Measurements from ENCODE around the gene IPP.
"Not testable (repeated sequence)": the region's sequence is repeated elsewhere in the genome, so short reads cannot be mapped to it uniquely, and the experiment has no call there.

The IPP gene

DNA sequence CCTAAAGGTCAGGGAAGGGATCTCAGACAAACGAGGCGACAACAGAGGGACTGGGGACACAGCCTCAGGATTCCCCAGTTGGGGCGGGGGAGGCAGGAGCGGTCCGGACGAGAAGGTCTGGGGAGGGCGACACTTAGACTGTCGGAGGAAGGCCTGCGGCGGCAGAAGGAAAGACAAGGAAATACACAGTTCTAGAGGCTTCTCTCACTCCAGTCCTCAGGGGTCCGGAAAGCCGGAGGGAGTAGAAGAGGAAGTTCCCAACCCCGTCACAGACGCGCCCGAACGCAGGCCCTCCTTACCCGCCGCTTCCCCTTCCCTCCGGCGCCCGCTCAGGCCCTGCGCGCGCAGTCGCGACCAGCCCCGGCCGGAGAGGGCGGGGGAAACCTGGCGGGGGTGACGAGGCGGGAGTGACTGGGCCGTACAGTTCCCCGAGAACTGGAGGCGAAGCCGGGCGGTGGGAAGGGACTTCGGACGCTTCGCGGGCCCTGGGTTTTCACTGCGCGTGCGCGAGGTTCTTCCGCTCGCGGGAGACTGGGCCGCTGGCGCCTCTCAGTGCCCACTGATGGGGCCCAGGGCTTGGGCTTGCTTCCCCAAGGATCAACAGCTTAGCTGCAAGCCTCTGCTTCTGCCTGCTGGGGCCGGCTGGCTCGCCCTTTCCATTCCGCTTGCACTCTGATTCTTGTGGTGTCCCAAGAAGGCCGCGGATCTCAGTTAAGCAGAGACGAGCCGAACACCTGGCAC is at the start of gene IPP:
Gene IPP (minus strand): TSS at position 356 of the 741 bp plus-strand sequence. CDS start 4,242 bp downstream, outside the sequence.
- DNase-seq (ENCODE audit: low read depth in 1 of 2, low spot score in 1 of 2), result peak; percentile 82 to 87

DNA sequence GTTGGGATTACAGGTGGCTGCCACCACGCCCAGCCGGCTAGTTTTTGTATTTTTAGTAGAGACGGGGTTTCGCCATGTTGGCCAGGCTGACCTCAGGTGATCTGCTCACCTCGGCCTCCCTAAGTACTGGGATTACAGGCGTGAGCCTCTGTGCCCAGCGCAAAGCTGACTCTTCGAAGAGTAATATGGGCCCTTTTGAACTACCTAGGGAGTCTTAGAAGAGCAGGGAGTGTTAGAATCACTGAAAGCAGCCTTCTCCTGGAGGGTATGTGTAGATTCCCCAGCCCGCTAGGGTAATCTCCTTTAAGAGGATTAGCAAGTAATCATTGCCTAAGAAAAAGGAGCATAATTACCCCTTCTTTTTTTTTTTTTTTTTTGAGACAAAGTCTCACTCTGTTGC is 46.5 kb upstream of the IPP start:
- DNase-seq (ENCODE audit: low read depth in 1 of 2, low spot score in 1 of 2), result no peak

DNA sequence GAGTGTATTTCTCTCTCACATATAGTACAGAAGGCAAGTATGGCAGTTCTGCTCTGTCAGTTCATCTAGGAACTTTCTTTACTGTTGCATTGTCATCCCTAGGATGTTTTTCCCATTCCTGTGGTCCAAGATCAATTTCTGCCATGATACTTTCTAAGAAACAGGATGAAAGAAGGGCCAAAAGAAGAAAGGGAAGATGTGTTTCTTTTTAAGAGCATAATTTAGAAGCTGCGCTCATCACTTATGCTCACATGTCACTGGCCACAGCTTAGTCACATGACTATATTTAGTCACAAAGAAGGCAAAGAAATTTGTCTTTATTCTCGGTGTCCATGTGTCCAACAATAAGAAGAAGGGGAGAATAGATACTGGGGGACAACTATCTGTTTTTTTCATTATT is 45.9 kb upstream of the IPP start:
- DNase-seq (ENCODE audit: low read depth in 1 of 2, low spot score in 1 of 2), result no peak

DNA sequence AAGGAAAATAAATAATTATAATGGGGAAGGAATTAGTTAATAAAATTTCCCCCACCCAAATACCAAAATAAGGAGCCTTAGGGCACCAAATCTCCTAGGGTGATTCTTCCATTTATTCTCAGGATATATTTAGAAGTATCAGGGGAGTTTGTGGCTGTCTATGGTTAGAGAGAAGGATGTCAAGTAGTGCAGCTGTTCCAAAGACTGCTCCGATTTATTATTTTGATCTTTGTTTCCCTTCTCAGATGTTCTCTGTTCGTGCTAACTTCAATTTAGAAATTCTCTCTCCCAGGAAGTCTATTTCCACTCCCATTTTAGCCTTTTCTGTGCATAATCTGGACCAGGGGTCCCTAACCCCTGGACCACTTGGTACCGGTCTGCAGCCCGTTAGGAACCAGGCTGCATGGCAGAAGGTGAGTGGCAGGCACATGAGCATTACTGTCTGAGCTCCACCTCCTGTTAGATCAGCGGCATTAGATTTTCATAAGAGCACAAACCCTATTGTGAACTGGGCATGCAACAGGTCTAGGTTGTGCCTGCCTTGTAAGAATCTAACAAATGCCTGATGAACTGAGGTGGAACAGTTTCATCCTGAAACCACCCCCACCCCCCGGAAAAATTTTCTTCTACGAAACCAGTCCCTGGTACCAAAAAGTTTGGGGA is 43.6 kb upstream of the IPP start:
- DNase-seq (ENCODE audit: low read depth in 1 of 2, low spot score in 1 of 2), result no peak

DNA sequence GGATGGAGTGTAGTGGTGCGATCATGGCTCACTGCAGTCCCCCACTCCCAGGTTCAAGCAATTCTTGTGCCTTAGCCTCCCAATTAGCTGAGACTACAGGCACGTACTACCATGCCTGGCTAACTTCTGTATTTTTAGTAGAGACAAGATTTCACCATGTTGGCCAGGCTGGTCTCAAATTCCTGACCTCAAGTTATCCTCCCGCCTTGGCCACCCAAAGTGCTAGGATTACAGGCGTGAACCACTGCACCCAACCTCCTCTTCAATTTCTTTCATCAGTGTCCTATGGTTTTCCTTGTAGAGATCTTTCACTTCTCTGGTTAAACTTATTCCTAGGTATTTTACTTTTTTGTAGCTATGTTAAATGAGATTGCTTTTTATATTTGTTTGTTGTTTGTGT is 42.3 kb upstream of the IPP start:
- no peak for DNase-seq (ENCODE audit: low read depth in 1 of 2, low spot score in 1 of 2)

DNA sequence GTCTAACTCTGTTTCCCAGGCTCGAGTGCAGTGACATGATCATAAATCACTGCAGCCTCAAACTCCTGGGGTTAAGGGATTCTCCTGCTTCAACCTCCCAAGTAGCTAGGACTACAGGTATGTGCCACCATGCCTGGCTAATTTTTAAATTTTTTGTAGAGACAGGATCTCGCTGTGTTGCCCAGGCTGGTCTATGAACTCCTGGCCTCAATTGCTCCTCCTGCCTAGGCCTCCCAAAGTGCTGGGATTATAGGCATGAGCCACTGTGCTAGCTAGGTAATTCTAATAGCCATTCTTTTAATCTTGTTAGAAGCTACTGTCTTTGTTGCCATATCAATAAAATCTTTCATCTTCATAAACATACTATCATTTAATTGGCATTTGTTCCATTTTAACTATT is 39.1 kb upstream of the IPP start:
- DNase-seq (ENCODE audit: low read depth in 1 of 2, low spot score in 1 of 2), result no peak

DNA sequence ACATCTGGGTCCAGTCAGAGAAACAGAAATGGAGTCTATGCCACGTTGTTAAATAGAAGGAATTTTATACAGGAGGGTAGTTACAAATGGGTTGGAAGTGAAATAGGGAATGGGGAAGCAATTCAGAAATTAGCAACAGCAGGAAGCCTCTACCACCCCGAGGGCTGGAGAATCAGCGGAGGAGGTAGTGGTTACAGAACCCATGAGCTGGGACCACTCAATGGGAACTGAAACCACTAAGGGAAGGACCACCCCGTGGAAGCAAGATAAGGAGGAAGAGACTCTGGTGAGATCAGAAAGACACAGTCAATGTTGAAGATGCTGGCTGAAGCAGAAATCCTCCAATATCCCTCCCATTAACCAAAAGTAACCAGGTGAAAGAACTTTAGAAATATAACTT is 37.5 kb upstream of the IPP start:
- no peak for DNase-seq (ENCODE audit: low read depth in 1 of 2, low spot score in 1 of 2)

DNA sequence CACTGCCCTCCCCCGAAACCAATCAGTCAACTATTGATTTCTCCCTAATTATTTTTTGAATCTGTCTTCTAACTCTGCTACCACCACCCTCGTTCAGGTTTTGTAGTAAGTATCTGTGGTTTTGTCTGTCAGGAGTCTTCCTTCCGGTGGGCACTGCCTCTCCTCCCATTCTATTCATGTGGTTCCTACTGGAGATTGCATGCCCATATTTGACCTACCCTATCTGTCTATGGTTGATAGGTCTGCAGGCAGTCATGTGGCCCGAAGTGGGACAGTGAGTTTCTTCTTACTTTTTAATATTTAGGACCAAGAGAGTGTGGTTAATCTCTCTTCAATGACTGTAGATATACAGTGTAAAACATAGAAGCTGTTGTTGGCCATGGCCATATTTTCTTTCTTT is 35.1 kb upstream of the IPP start:
- DNase-seq (ENCODE audit: low read depth in 1 of 2, low spot score in 1 of 2), result no peak

DNA sequence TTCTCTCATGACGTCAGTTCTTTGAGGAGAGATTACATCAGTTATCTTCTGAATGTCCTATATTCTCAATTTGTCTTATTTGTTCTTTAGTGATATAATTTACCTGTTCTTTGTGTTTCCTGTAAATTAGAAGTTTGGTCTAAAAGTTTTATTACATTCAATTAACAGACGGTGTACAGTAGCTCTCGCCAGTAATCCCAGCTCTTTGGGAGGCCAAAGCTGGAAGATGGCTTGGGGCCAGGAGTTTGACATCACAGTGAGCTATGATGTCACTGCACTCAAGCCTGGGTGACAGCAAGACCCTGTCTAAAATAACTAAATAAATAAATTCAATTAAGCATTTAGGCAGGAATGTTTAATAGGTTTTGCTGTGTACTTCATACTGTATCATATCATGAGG is 25.3 kb upstream of the IPP start:
- no peak for DNase-seq (ENCODE audit: low read depth in 1 of 2, low spot score in 1 of 2)

DNA sequence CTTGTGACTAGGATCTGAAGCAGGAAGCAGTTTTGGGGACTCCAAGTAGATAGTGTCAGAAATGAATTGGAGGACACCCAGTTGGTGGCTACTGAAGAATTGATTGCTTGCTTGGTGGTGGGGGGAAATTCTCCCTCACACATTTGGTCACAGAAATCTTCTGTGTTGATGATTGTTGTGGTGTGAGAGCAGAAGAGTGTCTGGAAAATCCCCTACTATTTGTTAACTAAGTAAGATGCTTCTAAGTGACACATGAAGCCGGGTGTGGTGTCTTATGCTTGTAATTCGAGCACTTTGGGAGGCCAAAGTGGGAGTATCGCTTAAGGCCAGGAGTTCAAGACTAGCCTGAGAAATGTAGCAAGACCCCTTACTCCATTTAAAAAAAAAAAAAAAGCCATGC is 22.5 kb upstream of the IPP start:
- DNase-seq (ENCODE audit: low read depth in 1 of 2, low spot score in 1 of 2), result no peak

DNA sequence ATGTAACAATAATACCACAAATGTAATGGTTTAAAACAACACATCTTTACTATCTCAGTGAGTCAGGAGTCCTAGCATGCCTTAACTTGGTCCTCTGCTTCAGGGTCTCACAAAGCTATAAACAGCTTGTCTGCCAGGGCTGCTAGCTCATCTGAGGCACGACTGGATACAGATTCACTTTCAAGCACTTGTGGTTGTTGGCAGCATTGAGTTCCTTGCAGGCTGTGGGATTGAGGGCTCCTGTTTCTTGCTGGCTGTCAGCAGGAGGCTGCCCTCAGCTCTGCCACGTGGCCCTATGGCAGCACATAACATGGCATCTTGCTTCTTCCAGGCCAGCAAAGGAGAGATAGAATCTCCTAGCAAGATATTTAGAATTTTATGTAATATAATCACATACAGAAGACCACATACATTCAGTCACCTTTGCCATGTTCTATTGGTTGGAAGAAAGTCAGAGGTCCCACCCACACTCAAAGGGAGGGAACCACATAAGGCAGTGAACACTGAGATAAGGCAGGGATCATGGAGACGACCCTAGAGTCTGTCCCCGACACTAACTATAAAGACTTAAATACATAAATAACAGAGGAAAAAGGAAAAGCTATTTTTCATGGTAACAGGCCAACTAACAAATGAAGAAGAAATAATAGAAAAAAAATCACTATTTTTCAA is 18.9 kb upstream of the IPP start:
- no peak for DNase-seq (ENCODE audit: low read depth in 1 of 2, low spot score in 1 of 2)

DNA sequence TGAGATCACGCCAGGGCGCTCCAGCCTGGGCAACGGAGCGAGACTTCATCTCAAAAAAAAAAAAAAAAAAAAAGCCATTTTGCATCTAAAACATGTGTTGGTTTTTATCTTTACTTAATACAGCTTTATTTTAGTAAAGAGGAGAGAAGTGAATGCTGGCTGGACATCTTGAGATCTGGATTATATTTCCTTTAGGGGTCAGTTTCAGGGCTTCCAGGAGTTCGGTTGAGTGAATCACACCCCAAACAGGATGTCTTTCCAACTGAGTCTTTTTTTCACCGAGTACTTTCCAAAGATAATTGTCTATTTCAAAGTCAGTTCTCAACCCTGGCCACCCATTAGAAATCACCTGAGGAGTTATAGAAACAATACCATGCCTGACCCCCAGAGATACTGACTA is 16.6 kb upstream of the IPP start:
- no peak for DNase-seq (ENCODE audit: low read depth in 1 of 2, low spot score in 1 of 2)

DNA sequence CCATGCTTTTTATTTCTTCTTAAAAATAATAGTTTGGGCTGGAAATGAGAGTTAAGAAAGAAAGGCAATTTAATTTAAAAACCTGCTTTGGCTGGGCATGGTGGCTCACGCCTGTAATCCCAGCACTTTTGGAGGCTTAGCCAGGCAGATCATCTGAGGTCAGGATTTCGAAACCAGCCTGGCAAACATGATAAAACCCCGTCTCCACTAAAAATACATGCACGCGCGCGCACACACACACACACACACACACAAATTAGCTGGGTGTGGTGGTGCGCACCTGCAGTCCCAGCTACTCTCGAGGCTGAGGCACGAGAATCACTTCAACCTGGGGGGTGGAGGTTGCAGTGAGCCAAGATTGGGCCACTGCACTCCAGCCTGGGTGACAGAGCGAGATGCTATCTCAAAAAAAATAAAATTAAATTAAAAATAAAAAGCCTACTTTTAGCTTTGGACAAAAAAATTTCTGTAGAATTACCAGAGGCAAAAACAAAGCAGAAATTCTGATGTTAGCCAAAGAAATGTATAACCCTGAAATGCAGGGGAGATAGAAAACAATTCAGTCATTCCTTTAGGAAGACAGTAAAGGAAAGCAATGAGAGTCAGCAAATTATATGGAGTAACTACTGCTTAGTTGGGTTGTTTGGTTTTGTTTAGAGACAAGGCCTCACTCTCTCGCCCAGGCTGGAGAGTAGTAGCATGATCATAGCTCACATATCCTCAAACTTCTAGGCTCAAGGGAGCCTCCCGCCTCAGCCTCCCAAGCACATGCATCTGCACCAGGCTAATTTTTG is 15.7 kb upstream of the IPP start:
- no peak for DNase-seq (ENCODE audit: low read depth in 1 of 2, low spot score in 1 of 2)

DNA sequence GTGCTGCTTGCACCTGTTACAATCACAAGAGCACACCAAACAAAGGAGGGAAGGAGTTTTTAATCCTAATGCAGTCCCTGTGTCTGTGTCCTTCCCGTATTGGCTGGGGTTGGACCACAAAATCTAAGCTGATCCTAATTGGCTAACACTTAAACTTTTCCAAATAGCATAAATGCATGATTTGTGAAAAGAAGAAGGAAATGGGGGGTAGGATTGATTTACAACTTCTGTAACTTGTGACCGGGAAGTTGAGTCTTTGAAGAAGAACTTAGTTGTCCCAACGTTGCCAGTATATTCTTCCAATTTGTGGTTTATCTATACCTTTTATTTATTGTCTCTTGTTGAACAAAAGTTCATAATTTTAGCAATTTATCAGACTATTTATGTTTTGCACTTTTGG is 11.8 kb upstream of the IPP start:
- no peak for DNase-seq (ENCODE audit: low read depth in 1 of 2, low spot score in 1 of 2)

DNA sequence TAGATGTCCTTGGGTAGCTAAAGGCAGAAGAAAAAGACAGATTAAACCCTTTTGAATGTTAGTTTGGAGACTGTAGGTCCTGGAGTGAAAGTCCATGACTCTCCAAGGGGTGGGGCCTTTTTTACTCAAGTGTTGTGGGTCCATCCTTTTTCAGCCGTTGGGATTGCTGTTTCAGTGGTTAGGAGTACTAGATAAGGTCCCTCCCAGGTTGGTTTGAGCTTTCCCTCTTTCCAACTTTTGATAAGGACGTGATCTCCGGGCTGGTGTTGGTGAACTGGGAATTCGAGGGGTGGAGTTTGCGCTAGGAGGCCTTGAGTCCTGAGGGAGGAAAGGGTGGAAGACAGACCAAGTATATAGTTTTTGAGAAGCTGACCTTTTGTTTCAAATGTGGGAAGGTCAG is 5.2 kb upstream of the IPP start:
- DNase-seq (ENCODE audit: low read depth in 1 of 2, low spot score in 1 of 2), result no peak

DNA sequence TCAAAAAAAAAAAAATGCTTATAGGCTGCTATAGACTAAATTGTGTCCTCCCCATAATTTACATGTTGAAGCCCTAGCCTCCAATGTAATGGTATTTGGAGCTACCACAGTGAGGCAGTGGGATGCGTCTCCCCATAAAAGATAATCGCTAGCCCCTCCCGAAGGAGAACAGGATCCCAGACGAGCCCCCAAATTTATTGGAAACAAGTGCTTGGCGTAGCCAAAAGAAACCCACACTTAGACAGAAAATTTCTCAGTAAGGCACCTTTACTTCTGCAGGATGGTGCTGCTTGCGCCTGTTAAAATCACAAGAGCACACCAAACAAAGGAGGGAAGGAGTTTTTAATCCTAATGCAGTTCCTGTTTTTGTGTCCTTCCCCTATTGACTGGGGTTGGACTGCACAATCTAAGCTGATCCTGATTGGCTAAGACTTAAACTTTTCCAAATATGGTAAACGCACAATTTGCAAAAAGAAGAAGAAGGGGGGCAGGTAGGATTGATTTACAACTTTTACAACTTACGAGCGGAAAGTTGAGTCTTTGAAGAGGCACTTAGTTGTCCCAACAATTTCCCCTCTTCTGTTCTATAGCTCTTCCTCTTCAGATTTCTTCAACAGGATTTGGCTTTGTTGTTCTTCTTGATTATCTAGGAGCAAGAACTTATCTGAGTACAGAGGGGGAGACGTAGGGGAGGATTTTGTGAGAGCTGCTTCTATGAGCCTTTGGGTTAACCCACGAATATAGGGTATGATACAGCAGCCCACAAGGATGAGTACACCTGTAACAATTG is 3.0 kb upstream of the IPP start:
- no peak for DNase-seq (ENCODE audit: low read depth in 1 of 2, low spot score in 1 of 2)

DNA sequence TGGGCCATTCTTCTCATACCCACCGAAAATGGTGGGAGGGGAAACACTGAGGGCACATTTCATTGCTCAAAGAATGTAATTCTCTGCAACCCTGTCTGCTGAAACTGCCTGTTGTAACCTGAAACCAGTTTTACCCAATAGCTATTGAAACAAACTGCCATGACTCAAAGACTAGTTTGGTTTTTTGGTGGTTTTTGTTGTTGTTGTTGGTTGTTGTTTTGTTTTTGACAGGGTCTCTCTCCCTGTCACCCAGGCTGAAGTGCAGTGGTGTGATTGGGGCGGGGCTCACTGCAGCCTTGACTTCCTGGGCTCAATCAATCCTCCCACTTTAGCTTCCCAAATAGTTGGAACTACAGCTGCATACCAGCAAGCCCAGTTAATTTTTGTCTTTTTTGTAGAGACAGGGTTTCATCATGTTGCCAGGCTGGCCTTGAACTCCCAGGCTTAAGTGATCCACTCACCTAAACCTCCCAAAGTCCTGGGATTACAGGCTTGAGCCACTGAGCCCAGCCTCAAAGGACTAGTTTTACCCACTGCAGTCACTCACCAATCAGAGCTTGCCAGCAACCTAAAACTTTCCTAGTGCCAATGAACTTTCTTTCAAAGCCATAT is 2.1 kb upstream of the IPP start:
- DNase-seq (ENCODE audit: low read depth in 1 of 2, low spot score in 1 of 2), result no peak

DNA sequence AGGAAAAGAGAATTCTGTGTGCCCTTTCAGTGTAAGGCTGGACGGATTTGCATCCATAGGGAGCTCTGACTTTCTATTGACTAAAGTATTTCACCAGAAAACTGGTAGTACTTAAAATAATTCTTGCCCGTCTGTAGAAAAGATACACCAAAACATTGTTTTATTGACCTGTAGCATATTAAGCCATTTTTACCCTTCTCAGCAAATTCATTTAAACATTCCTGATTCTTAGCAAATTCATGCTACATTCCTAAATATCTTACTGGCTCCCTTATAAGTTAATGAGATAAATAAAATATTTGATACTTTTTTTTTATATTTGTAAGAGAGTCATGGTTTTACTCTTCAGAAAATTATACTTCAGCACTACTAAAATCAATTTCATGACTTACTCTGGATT is 1.6 kb upstream of the IPP start:
- DNase-seq (ENCODE audit: low read depth in 1 of 2, low spot score in 1 of 2), result no peak

DNA sequence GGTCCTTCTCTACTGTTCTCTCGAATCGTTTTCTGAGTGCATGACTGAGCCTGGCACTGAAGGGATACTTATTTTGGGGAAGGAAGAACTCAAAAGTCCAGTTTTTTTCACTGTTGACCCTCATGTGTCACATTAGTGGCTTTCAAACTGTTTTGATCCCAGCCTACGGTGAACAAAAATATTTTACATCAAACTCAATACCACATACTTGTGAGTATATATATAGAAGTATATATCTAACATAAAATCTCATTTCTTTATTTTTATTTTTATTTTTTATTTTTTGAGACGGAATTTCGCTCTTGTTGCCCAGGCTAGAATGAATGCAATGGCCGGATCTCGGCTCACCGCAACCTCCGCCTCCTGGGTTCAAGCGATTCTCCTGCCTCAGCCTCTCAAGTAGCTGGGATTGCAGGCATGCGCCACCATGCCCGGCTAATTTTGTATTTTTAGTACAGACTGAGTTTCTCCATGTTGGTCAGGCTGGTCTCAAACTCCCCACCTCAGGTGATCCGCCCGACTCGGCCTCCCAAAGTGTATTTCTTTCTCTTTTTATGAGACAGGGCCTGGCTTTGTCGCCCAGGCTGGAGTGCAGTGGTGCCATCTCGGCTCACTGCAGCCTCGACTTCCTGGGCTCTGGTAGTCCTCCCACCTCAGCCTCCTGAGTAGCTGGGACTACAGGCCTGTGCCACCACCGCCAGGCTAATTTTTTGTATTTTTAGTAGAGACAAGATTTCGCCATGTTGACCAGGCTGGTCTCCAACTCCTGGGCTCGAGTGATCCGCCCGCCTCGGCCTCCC is 786 bp upstream of the IPP start:
- not testable (repeated sequence) for DNase-seq (ENCODE audit: low read depth in 1 of 2, low spot score in 1 of 2)

DNA sequence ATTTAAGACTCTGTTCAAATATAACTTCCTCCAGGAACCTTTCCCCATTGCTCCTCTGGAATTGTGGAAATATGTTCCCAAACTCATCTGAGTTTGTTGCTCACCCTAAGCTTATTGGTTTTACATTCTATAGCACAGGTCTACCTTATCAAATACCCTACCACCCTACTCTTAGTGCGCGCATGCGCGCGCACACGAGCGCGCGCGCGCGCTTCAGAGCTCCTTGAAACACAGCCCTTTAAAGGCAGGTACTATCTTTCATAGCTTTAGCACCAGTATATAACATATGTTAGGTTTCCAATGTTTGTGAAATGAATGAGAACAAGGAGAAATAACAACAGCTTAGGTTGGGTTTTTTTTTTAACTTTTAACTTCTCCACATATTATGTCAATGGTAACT is 3.5 kb downstream of the IPP start:
- no peak for DNase-seq (ENCODE audit: low read depth in 1 of 2, low spot score in 1 of 2)
